Ovary (tissue), 3 donors: ENCODE data around the gene MDFIC2.

Source experiments
- POLR2A ChIP-seq: fragments of 450-650 bp; IDR thresholded peaks from one replicate; pipeline ENCODE4 v1.6.1; 2017; ENCODE audit warnings: antibody characterized with exemption, mild to moderate bottlenecking, moderate library complexity
- TF ChIP-seq, protein P1 (sequence below), 3 donors: fragments of 450-650 bp in 2 of 3; fragments of 200-600 bp in 1 of 3; IDR thresholded peaks; one replicate each; pipeline versions ENCODE4 v1.5.1 to v1.8.0; 2016 to 2022; ENCODE audit warnings: antibody characterized with exemption in 3 of 3, mild to moderate bottlenecking in 1 of 3
- donor health status: DM: no; HTN: no; CAD: no.

DNA sequence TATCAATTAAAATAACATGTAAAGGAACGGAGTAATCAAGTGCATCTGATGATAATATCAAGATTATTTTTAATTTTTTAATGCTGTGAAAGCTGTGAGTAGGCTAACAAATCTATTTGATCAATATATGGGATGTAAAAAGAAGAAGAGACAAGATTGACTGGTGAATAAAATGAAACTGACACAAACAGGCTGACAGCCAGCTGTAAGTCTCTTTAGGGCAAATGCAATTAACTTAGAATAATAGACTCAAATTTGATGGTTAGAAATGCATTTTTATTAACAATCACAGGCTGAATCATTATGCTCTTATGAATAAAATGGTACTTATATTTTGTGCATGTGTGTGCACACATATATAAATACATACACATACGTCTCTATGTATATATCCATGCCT is 68.0 kb downstream of the MDFIC2 start:
- TF ChIP-seq, protein P1, sequence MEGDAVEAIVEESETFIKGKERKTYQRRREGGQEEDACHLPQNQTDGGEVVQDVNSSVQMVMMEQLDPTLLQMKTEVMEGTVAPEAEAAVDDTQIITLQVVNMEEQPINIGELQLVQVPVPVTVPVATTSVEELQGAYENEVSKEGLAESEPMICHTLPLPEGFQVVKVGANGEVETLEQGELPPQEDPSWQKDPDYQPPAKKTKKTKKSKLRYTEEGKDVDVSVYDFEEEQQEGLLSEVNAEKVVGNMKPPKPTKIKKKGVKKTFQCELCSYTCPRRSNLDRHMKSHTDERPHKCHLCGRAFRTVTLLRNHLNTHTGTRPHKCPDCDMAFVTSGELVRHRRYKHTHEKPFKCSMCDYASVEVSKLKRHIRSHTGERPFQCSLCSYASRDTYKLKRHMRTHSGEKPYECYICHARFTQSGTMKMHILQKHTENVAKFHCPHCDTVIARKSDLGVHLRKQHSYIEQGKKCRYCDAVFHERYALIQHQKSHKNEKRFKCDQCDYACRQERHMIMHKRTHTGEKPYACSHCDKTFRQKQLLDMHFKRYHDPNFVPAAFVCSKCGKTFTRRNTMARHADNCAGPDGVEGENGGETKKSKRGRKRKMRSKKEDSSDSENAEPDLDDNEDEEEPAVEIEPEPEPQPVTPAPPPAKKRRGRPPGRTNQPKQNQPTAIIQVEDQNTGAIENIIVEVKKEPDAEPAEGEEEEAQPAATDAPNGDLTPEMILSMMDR (IDR thresholded peaks at IDR 0.05), result no peak
- no peak for TF ChIP-seq POLR2A
